Activated gamma-delta T cell (primary cell): ENCODE results near the gene OCRL.

Source experiments
- DNase-seq: peaks from one replicate; lab custom pipeline; 2025; lab: John Stamatoyannopoulos, UW

The OCRL gene

GRCh38 chrX:129585167-129585566 lies 45.1 kb downstream of the OCRL start:
- no peak for DNase-seq

DNA sequence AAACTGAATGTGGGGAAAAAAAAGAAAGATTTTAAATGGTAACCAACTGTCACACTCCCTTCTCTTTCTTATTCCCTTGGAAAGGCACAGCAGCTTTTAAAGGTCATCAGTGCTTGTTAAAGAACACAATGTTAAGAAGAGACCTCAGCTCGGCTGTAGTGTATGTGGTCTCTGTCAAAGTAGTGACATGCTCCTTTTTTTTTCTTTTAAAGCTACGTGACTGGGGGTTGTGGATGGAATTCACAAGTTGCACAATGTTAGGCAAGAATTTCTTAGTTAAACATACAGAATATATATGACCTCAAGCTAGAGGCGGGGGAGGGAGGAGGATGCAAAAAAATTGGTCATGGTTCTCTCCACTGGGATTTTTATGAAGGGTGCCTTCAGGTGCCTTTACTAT lies 45.6 kb downstream of the OCRL start:
- no peak for DNase-seq

DNA sequence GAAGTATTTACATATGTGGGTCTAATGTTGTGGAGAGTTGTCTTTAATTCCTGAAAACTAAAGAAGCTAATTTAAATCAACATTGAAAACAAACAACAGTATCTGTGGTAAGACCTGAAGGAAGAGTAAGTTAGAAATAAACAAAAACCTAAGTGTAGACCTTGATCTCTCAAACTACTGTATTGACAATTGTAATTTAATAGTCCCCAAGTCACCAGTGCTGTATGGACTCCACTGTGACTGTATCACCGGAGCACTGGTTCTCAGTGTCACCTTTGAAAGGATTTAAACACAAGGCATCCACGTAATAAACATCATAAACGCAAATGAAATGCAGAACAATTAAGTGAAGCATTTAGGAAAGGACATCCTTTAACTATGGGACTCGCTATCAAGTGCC lies 46.4 kb downstream of the OCRL start:
- no peak for DNase-seq

DNA sequence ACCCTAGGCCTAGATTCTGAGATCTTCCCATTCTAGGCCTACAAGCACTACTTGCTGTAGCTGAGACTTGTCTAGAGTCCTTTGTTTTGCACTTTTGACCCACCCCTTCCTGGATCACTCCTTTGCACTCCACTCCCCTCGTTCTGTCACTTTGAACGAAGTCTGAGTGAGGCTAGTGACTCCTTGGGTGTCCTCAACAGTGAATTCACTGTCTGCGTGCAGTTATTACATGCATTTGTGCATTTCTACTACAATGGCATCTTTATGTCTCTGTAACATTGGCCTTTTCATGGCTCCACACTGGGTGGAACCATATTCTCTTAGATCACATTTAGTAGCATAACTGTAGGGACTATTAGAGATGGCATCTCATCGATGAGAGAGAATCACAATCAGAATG lies 50.5 kb downstream of the OCRL start:
- no peak for DNase-seq

GRCh38 chrX:129593137-129593536 lies 53.1 kb downstream of the OCRL start:
- no peak for DNase-seq

GRCh38 chrX:129594781-129595180 lies 54.7 kb downstream of the OCRL start:
- no peak for DNase-seq

DNA sequence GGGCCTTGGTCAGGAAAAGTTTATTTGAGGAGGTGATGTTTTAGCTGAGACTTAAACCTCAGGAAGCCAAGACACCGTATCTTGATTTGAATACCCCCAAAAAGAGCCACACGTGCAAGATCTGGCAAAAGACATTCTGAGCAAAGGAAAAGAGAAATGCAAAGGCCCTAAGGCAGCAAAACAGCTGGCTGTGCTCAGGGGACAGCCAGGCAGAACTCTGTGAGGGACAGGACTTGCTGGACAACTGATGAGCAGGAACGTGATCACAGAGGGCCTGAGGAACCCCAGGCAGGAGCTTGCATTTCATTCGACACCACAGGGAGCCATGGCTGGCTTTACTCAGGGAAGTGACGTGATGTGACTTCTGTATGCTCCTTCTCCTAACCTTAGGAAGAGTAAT lies 56.0 kb downstream of the OCRL start:
- DNase-seq, result no peak

GRCh38 chrX:129597905-129598304 lies 57.8 kb downstream of the OCRL start:
- no peak for DNase-seq

DNA sequence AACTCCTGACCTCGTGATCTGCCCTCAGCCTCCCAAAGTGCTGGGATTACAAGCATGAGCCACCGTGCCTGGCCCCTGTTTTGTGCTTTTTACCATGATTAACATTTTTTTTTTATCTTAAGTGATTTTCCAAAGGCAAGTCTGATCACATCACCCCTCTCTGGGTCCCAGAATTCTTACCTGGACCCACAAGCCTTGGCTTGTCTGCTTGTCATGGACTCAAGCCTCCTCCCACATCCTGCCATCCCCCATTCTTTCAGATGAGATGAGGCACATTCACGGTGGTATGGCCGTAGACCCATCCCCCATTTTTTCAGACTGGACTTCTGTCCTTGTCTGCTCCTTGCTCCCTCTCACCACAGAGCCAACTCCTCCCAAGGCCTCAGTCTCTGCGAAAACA lies 59.4 kb downstream of the OCRL start:
- DNase-seq, result no peak

- DNase-seq, result no peak
Observed at GRCh38 chrX:129599996-129600395, 59.9 kb downstream of the OCRL start.

DNA sequence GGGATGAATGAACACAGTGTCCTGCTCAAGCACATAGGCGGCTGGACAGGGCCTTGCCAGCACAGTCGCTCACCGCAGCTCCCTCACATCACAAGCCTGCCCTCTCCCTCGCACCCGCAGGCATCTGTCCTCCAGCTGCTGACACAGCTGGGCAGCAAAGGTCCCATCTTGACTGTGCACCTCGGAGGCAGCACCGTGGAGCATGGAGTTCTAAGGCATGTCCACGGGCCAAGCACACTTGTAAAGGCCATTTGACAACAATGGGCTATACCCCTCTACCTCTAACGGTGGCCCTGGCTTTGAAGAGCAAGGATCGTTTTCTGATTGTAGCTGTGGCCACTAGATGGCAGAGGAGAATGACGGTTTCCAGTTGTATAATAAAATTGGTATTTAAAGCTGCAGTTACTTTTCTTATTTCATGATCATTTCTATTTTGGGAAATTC lies 60.9 kb downstream of the OCRL start:
- no peak for DNase-seq

DNA sequence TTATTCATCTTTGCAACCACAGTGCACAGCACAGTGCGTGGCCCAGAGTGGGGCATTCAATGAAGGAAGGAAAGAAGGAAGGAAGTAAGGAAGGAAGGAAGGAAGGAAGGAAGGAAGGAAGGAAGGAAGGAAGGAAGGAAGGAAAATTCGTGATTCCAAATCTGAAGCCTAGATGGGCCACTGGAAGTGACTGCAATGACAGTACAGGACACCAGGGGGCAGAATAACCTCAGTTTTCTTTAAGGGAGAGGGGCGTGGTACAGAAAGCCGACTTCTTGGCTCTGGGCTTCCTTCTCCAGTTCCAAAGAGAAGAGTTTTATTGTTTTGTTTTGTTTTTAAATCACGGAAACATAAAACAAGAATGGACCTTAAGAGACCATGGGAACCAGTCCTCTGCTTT lies 66.9 kb downstream of the OCRL start:
- DNase-seq, result no peak

DNA sequence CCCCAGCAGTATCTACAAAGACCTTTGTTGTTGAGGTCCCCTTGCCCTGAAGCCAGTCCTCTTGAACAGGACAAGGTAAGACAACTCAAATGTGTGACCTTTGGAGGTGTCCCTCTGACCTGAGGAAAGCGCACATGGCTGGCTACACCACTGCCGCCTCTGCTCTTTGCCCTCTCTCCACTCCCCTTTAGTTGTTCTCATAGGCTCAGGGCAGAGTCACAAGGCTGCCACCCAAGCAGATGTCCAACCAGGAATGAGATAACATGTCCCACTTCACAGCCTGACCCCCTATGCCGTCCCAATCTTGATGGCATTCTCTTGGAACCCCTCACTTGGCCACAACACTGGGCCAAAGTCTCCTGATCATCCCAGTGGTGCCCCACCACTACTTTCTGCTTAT lies 68.4 kb downstream of the OCRL start:
- no peak for DNase-seq

DNA sequence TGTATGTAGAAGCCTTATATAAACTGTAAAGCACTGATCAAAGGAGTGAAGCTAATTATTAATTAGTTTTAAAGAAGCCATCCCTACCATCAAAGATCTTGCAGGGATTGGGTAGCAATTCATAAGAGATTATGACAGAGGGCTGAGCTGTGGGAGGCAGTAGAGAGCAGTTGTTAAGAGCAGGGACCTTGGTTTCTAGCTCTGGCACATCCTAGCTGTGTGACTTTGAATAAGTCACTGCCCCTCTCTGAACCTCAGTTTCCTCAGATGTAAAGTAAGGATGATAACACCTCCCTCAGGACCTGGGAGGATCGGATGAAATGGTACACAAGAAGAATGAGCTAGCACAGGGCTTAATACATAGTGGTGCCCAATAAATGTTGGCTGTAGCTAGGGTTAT lies 69.3 kb downstream of the OCRL start:
- DNase-seq, result no peak

- no peak for DNase-seq
Observed at GRCh38 chrX:129612396-129612795, 72.3 kb downstream of the OCRL start.

- DNase-seq, result no peak
Observed at GRCh38 chrX:129613596-129613995, 73.5 kb downstream of the OCRL start.

DNA sequence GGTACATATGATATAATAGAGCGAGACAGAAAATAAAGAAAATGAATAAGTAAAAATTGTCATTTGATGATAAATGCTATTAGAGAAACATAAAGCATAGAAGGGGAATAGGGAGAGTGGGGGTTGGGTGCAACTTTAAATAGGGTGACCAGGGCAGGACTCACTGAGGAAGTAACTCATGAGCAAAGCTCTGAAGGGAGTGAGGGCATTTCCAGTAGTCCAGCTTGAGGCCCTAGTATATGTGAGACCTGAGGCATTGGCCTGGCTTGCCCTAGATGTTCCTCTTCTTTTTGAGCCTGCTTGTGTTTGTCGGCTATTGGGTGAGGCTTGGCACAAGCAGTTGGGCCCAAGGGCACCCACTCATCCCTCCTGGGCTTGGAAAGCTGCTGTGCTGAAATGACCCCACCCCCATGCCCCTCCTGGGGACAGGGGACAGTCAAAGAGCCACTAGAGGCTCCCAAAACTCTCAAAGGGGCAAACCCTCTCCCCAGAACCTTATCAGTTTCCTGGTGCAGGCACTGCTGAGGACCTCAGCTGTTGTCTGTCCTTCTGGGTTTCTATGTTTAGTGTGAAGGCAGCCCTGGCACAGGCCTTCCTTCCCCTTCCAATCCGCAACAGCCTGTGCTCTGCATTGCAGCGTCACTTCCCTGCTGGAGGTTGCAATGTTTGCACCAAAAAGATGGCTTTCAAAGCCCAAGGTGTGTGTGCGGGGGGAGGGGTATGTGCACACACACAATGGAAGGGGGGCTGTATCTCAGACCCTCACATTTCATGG lies 74.6 kb downstream of the OCRL start:
- DNase-seq, result no peak

- DNase-seq, result no peak
Observed at GRCh38 chrX:129617420-129617819, 77.4 kb downstream of the OCRL start.

DNA sequence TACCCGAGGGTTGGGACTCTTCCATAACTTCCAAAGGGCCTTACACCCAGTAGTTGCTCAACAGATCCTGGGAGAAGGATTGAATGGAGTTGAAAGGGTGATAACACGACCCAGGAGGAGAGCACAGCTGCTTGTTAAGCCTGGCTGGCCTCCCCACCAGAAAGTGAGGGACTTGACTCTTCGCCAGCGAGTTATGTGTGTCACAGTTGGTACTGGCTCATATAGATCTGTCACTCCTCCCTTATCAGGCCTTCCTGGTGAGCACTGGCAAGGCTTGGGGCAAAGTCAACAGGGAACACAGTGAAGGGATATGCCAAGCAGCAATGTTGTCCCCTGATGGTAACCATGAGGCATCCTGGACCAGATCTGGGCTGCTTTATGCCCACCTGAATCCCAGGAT lies 78.9 kb downstream of the OCRL start:
- no peak for DNase-seq

DNA sequence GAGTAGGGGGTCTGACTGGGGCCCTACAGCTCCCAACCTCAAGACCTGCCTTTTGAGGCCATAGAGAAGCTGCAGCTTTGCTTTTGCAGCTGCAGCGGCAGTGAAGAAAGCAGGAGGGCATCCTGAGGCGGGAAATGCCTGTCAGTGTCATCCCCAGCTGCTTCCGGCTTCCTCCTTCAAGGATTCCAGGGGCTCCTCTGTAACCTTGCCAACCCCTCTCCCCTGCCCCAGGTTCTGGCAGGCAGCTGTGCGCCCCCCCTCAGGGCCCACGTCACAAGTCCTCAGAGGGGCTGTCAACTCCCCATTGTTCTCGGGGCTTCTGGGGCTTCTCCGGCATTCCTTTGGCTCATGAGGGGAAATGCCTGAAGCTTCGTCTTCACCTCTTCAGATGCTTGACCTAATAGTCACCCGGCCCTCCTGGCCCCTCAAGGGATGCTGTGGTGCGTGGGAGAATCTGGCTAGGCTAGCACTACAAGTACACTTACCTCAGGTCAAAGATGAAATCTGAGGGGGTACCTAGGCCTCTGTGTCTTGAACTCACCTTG lies 82.8 kb downstream of the OCRL start:
- DNase-seq, result no peak

- no peak for DNase-seq
Observed at GRCh38 chrX:129626026-129626425, 86.0 kb downstream of the OCRL start.

- no peak for DNase-seq
Observed at GRCh38 chrX:129629837-129630236, 89.8 kb downstream of the OCRL start.

- no peak for DNase-seq
Observed at GRCh38 chrX:129631849-129632248, 91.8 kb downstream of the OCRL start.

DNA sequence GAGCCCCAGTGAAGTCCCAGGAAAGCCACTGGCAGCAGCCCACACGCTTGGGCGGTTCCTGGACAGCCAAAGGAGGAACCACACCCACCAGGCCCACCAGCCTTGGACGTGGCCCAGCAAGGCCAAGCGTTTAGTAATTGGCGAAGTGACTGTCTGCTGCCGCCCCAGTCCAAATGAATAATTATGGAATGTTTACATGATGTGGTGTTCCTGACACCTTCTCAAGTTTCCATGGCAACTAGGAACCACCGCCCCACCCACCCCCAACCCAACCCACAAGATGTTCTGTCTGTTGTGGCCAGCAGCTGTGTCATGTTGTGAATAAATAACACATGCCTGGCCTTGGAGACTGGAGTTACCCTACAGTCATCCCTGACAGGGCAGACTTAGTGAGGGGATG lies 92.4 kb downstream of the OCRL start:
- no peak for DNase-seq
